GM08714 (cell line): Measurements from ENCODE around the gene MBD3.
"Not testable (repeated sequence)": the region's sequence is repeated elsewhere in the genome, so short reads cannot be mapped to it uniquely, and the experiment has no call there.

Experiments used
- H3K4me3 ChIP-seq: fragments of 200-500 bp; sonication (Bioruptor generic); 2 replicates; pipeline ENCODE4 v1.5.1; 2014; ENCODE audit warnings: mild to moderate bottlenecking, low read length, inconsistent platforms
- ZNF274 ChIP-seq: IDR thresholded peaks from 2 replicates; pipeline ENCODE4 v1.6.1; 2012; ENCODE audit warnings: mild to moderate bottlenecking, low read depth, low read length

The MBD3 gene, protein sequence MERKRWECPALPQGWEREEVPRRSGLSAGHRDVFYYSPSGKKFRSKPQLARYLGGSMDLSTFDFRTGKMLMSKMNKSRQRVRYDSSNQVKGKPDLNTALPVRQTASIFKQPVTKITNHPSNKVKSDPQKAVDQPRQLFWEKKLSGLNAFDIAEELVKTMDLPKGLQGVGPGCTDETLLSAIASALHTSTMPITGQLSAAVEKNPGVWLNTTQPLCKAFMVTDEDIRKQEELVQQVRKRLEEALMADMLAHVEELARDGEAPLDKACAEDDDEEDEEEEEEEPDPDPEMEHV

GRCh38 chr19:1592755-1593500 is at the start of gene MBD3:
MBD3 (minus strand) TSS chr19:1592865; CDS start chr19:1592631, 234 bp downstream.
- no peak for TF ChIP-seq ZNF274
- H3K4me3 ChIP-seq = peak within 1 kb of the TSS; percentile 86

GRCh38 chr19:1640893-1641448 is 48.3 kb upstream of the MBD3 start:
- H3K4me3 ChIP-seq = not testable (repeated sequence)

DNA sequence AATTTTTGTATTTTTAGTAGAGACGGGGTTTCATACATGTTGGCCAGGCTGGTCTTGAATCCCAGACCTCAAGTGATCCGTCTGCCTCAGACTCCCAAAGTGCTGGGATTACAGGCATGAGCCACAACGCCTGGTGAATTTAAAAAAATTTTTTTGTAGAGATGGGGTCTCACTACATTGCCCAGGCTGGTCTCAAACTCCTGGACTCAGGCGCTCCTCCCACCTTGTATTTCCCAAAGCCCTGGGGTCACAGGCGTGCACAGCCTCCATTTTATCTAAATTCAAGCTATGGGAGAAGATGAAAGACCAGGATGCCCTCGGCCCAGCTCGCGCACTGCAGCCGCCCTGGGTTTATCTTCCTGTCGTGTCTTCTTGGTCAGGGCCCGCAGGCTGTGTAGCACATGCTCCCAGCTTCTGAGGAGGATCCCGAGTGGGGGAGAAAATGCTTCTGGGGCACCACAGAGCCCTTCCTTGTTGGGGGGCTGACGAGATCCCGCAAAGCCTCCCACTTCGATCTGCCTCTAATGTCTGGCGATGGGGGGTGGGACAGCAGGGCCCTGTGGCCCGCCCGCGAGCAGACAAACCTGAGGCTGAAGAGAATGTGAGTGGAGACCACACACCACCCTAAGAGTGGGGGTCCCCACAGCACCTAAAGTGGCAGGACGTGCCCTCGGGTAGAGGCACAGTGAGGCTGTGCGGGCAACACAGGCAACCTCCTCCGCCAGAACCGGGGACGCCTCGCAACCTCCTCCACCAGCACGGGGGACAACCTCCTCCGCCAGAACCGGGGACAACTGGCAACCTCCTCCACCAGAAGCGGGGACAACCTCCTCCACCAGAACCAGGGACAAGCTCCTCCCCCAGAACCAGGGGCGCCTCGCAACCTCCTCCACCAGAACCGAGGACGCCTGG is 43.9 kb upstream of the MBD3 start:
- no peak for TF ChIP-seq ZNF274
- H3K4me3 ChIP-seq = no peak overlapping the region

- H3K4me3 ChIP-seq = no peak overlapping the region
- TF ChIP-seq ZNF274 = no peak
Measured at GRCh38 chr19:1634938-1635243, 42.2 kb upstream of the MBD3 start.

- H3K4me3 ChIP-seq = no peak overlapping the region
- no peak for TF ChIP-seq ZNF274
Measured at GRCh38 chr19:1634242-1634937, 41.7 kb upstream of the MBD3 start.

- TF ChIP-seq ZNF274 = no peak
- H3K4me3 ChIP-seq = no peak overlapping the region
Measured at GRCh38 chr19:1633269-1633826, 40.7 kb upstream of the MBD3 start.

DNA sequence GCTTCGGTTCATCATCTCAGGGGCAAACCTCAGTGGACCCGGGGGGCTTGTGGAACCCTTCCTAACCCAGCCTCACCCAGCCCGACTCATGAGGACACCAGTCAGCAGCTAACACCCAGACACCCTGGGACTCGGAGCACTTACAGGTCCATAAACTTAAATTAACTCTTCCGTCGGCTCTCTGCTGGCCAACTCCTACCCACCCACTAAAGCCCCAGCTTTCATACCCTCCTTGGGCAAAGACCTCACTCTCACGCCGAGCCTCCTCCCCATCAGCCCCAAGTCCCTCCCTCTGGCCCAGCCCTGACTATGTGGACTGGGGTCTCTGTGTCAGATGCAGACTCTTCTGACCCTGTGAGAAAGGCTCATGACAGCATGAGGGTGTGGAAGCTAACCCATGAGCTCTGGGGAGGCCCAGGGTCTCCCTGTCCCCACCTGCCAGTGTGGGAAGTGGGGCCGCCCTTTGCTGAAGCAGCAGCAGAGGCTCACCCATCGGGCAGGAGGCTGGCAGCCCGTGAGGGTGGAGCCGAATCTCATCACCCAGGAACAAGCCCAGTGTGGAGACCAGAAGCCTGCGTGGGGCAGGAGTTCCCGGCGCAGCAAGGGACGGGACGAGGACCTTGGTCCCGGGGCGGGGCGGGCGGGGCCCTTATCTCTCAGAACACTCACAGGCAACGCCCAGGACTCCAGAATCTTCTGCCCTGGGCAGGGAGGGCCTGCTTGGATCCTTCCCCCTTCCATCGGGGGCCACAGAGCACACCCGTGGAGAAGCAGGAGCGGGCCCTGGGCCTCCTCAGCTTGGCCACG is 40.0 kb upstream of the MBD3 start:
- H3K4me3 ChIP-seq = no peak overlapping the region
- no peak for TF ChIP-seq ZNF274

- no peak overlapping the region for H3K4me3 ChIP-seq
- TF ChIP-seq ZNF274 = no peak
Measured at GRCh38 chr19:1631557-1632100, 39.0 kb upstream of the MBD3 start.

GRCh38 chr19:1630811-1631210 is 38.1 kb upstream of the MBD3 start:
- no peak for TF ChIP-seq ZNF274
- H3K4me3 ChIP-seq = no peak overlapping the region

DNA sequence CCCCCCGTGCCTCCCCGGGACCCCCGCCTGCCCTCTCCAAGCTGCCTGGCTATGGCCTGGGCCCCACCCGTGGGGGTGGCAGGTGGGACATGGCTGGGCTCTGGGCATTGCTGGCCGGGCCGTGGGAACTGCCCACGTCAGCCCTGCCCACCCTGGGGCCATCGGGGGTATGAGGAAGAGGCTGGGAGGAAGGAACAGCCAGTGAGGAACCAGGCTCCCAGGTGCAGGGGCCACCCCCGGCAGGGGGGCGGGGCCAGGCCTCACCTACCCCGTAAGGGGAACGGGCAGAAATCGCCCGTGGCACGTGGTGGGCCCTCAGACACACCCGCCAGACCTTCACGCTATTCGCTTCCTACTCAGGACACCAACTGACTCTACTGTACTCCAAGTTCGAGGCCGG is 37.3 kb upstream of the MBD3 start:
- no peak overlapping the region for H3K4me3 ChIP-seq
- TF ChIP-seq ZNF274 = no peak

GRCh38 chr19:1629256-1629808 is 36.7 kb upstream of the MBD3 start:
- no peak for TF ChIP-seq ZNF274
- no peak overlapping the region for H3K4me3 ChIP-seq

- no peak overlapping the region for H3K4me3 ChIP-seq
- no peak for TF ChIP-seq ZNF274
Measured at GRCh38 chr19:1627194-1627593, 34.5 kb upstream of the MBD3 start.
